NB4 (cell line): ENCODE data around the gene SS18L1.

Experiments
- MYC ChIP-seq: IDR thresholded peaks from 2 replicates; pipeline ENCODE4 v1.6.1; 2011; ENCODE audit warnings: low read depth, low read length
- POLR2A ChIP-seq: IDR thresholded peaks from 2 replicates; pipeline ENCODE4 v1.6.1; 2011; ENCODE audit warnings: mild to moderate bottlenecking; ENCODE audit not compliant: insufficient read length; ENCODE audit errors: extremely low read depth
- TF ChIP-seq, protein P1 (sequence below): IDR thresholded peaks from one replicate; pipeline ENCODE4 v1.5.1; 2012; ENCODE audit warnings: low read depth, low read length
- TF ChIP-seq, protein P2 (sequence below): IDR thresholded peaks from 2 replicates; pipeline ENCODE4 v1.6.1; 2011; ENCODE audit warnings: low read depth, low read length

DNA sequence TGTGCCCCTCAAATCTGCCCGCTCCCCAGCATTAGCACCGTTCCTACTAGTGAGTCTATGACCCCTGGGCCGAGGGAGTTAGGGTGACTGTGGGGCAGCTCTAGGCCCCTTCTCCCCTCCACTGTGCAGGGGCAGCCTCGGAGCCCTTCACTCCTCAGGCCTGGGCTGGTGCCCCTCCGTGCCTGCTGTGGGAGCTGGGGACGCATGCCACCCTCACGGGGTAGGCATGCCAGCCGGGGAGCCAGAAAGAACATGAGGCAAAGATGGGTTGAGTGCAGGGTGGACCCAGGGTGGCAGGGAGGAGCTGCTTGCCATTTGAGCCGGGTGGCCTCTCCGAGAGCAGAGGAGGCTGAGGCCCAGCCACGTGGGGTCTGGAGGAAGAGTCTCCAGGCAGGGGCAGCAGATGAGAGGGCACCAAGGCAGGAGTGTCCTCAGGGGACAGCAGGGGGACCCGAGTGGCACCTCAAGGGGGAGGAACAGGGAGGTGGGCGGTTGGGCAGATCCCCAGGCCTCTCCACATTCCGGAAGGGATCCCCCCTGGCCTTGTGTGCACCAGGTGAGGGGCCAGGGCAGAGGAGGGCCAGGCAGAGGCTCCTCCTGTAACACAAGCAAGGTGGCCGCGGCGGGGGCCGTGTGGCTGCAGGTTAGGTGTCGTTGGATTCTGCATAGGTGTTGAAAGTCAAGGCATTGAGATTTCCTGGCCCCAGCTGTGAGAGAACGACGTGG, 39.9 kb upstream of the SS18L1 start:
- TF ChIP-seq, protein P1, sequence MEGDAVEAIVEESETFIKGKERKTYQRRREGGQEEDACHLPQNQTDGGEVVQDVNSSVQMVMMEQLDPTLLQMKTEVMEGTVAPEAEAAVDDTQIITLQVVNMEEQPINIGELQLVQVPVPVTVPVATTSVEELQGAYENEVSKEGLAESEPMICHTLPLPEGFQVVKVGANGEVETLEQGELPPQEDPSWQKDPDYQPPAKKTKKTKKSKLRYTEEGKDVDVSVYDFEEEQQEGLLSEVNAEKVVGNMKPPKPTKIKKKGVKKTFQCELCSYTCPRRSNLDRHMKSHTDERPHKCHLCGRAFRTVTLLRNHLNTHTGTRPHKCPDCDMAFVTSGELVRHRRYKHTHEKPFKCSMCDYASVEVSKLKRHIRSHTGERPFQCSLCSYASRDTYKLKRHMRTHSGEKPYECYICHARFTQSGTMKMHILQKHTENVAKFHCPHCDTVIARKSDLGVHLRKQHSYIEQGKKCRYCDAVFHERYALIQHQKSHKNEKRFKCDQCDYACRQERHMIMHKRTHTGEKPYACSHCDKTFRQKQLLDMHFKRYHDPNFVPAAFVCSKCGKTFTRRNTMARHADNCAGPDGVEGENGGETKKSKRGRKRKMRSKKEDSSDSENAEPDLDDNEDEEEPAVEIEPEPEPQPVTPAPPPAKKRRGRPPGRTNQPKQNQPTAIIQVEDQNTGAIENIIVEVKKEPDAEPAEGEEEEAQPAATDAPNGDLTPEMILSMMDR: no peak
- TF ChIP-seq POLR2A (no peak), MYC (no peak)
- TF ChIP-seq, protein P2, sequence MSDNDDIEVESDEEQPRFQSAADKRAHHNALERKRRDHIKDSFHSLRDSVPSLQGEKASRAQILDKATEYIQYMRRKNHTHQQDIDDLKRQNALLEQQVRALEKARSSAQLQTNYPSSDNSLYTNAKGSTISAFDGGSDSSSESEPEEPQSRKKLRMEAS: no peak
